Bladder microvascular endothelial cell (primary cell): Measurements from ENCODE around the gene RAPGEF1. TPM values are rescaled to one million over a fixed set of nuclear protein-coding genes. Genes with fewer than 3 reads are reported as not detected.

ENCODE experiments used
- total RNA-seq: library from RNA; depleted of rRNA; stranded (reverse); fragments of >200 nt; gene quantifications from 2 replicates; pipeline ENCODE4 v1.2.3, GENCODE V29; 2014

Gene RAPGEF1, protein sequence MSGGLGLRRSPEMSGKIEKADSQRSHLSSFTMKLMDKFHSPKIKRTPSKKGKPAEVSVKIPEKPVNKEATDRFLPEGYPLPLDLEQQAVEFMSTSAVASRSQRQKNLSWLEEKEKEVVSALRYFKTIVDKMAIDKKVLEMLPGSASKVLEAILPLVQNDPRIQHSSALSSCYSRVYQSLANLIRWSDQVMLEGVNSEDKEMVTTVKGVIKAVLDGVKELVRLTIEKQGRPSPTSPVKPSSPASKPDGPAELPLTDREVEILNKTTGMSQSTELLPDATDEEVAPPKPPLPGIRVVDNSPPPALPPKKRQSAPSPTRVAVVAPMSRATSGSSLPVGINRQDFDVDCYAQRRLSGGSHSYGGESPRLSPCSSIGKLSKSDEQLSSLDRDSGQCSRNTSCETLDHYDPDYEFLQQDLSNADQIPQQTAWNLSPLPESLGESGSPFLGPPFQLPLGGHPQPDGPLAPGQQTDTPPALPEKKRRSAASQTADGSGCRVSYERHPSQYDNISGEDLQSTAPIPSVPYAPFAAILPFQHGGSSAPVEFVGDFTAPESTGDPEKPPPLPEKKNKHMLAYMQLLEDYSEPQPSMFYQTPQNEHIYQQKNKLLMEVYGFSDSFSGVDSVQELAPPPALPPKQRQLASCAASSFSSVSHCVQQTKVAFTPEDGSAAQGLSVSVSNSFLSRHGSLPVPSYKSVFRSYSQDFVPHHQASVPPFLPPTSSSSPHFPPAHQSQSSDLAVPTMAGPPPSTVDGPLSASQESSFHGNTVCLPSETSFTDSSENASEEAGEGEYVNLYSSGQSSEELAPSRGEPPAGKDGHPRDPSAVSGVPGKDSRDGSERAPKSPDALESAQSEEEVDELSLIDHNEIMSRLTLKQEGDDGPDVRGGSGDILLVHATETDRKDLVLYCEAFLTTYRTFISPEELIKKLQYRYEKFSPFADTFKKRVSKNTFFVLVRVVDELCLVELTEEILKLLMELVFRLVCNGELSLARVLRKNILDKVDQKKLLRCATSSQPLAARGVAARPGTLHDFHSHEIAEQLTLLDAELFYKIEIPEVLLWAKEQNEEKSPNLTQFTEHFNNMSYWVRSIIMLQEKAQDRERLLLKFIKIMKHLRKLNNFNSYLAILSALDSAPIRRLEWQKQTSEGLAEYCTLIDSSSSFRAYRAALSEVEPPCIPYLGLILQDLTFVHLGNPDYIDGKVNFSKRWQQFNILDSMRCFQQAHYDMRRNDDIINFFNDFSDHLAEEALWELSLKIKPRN (N-terminal part only)
- total RNA-seq: 44.8 and 62.6 TPM in 2 replicates

GRCh38 chr9:131739959-131740648, at the start of gene RAPGEF1:
Gene RAPGEF1 (minus strand): TSS chr9:131740076. CDS start chr9:131739830, 246 bp downstream.

DNA sequence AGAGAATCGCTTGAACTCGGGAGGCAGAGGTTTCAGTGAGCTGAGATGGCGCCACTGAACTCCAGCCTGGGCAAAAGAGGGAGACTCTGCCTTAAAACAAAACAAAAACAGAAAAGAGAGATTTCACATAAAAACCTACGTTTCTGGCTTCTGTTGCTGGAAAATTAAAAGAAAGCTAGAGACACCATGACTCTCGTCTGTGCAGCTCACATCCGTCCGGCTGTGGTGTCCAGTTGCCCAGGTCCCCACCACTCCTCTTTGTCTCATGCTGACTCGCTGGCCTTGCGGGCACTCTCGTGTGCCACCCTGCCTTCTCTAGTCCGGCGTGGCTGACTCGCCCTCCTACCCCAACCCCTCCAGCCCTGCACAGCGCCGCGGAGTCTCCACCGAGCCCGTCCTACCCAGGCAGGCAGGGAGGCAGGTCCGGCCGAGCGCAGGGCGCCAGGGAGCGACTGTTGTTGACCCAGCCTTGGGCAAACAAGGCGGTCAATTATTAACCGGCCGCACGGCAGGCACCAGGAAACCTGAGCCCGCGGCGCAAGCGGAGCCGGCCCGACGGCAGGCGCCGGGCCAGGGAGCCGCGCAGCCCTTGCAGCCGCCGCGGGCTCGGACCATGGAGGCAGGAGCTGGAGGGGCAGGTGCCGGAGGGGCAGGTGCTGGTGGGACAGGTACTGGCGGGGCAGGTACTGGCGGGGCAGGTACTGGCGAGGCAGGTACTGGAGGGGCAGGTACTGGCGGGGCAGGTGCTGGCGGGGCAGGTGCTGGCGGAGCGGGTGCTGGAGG, 194.7 kb downstream of the RAPGEF1 start, which contains the start of gene PRRT1B:
Gene PRRT1B, plus strand, starts transcription at position 521 of the 783 bp plus-strand sequence. Its CDS starts 93 bp downstream, at position 614.

DNA sequence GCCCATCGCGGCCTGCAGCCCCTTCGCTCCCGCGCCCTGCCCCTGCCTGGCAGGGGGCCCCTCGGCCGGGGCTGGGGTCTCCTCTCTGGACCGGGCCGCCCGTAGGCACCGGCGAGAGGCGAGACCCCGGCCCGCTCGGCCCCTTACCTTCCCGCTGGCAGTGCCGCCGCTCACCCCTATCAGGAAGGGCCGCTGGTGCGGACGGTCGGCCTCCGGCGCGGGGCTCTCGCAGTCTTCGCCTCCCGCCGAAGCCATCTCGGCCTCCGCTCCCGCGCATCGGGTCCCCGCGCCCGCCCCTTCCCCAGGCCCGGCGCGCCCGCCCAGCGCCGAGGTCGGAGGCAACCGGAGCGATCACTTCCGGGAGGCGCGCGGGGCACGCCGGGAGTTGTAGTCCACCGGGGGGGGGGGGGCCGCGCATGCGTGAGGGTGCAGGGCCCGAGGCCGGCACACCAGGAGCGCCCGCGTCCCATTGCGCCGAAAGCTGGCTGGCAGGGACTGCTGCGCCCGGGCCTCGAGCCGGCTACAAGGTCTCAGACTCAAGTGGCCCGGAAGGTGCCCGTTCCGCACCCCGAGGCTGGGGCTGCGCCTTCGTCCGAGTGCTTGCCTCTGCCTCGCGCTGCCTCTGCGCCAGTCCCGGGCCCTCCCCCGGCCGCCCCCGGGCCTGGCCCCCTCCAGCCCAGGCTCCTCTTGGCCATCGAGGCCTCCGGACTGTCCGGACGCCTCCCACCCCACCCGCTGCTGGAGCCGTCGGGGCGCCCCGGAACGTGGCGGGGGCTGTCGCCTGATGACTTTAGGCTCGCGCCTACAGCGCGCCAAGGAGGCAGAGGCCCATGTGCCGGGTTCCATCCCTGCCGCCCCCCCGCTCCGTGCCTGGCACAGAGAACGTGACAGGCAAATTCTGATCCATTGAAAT, 208.7 kb downstream of the RAPGEF1 start, which contains the start of gene UCK1:
Gene UCK1, minus strand, starts transcription at position 344 of the 913 bp plus-strand sequence. Its CDS starts 89 bp downstream, at position 255.

Other genes starting within 250 kb of the RAPGEF1 start
- 26.2 and 46.8 TPM in 2 replicates for gene POMT1, start 237.2 kb downstream of the RAPGEF1 start, total RNA-seq
- gene UCK1, start 208.8 kb downstream of the RAPGEF1 start, total RNA-seq: 12.6 and 18.2 TPM in 2 replicates
- gene PRRT1B, start 194.6 kb downstream of the RAPGEF1 start, total RNA-seq: not detected in 2 replicates